Mammary epithelial cell (primary cell): Measurements from ENCODE around the gene MLXIP.

ENCODE experiments used
- CTCF ChIP-seq, 2 donors: IDR thresholded peaks in 1 of 2; conservative IDR thresholded peaks in 1 of 2; 2 replicates each; pipeline ENCODE4 v1.5.1; 2011 to 2012; ENCODE audit warnings: inconsistent platforms in 2 of 2, low read length in 2 of 2, mild to moderate bottlenecking in 2 of 2, control low read depth in 1 of 2, low read depth in 1 of 2; ENCODE audit not compliant: insufficient read depth in 1 of 2; ENCODE audit errors: extremely low read depth in 1 of 2
- EZH2 ChIP-seq: IDR thresholded peaks from 2 replicates; pipeline ENCODE4 v1.6.1; 2012; ENCODE audit warnings: low read length, inconsistent platforms, borderline replicate concordance

DNA sequence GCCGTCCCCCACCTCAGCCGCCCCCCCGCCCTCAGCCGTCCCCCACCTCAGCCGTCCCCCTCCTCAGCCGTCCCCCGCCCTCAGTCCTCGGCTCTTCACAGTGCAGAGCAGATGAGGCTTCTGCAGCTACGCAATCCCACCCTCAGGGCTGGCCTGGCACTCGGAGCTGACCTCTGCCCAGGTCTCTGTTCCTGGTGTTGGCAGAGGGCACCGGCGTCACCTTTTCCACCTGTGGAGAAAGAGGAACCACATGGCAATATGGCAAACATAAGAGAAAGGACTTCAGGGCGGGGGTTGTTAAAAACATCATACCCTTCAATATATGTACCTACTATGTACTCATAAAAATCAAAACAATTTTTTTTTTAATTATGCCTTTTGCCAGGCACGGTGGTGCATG lies 45.8 kb downstream of the MLXIP start:
- TF ChIP-seq CTCF (conservative IDR thresholded peaks at IDR 0.05 in 1 of 2, IDR thresholded peaks at IDR 0.05 in 1 of 2; ENCODE audit: extremely low read depth in 1 of 2, insufficient read depth in 1 of 2, low read depth in 1 of 2, low read length in 2 of 2) (no peak), EZH2 (no peak)
